ENCODE data around the gene CADM1. TPM values are rescaled to one million over a fixed set of nuclear protein-coding genes. Genes with fewer than 3 reads are reported as not detected.

Gene CADM1
- total and polyA plus RNA-seq, 10 of the 15 experiments (the other 5 are each of a cell fraction or from before 2014, with no cell fraction given): 0.03 to 0.48 (median 0.15) TPM; not detected in 3

DNA sequence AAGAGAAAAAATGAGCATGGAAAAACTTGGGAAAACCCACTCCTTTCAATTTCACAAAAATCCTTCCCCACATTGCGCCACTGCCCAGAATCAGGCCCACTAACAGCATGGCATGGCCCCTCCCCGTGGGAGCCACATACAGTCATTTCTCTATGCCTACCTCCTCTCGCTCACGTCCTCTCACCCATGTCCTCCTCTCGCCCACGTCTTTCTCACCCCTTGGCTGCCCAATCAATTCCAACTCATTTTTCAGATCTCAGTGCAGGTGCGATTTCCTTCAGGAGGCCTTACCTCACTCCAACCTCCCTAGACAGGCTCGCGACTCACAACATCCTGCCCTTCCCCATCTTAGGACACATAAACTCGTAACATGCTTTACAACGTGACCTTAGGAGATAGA, 229.2 kb downstream of the CADM1 start (continued):
- TF ChIP-seq EGR1 (IDR thresholded peaks at IDR 0.05; ENCODE audit: borderline replicate concordance in 1 of 2, low read depth in 2 of 2, low read length in 2 of 2): no peak

DNA sequence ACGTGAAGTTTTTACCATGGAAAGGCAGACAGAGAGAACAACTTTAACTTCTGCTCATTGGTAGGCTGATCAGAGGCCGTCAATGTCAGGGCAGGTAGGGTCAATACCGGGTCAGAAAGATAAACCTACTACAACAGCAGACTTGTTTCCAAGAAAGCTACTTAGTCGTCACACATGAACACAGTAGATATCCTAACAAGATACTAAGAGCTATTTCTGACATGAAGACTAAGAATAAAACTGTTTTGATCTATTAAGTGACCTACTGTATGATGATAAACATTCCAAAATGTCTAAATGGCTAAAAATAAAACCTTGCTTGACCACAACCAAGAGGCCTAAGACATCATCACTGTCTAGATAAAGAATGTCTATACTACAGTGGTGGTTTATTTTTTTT, 231.3 kb downstream of the CADM1 start:
- Histone ChIP-seq H3K27ac (ENCODE audit: control insufficient read depth, insufficient read depth) (no peak overlapping the region), H3K36me3 (ENCODE audit: control insufficient read depth in 2 of 2, insufficient read depth in 2 of 2, low read length in 1 of 2) (no peaks in the 10 kb centered on the region), H3K79me2 (ENCODE audit: control insufficient read depth, insufficient read depth, low read length) (no peaks in the 10 kb centered on the region), H4K20me1 (ENCODE audit: control insufficient read depth, insufficient read depth) (no peaks in the 10 kb centered on the region), H3K4me3 (no peak overlapping the region), H3K4me1 (ENCODE audit: control insufficient read depth, insufficient read depth, low read length) (no peaks in the 10 kb centered on the region), H2AFZ (ENCODE audit: control insufficient read depth, low read depth, low read length) (no peak overlapping the region), H3K9ac (ENCODE audit: control insufficient read depth, insufficient read depth, low read length) (no peak overlapping the region), H3K4me2 (ENCODE audit: control insufficient read depth, insufficient read depth) (no peak overlapping the region), H3K27me3 (replicated peaks in 1 of 2; ENCODE audit: control insufficient read depth in 2 of 2, insufficient read depth in 2 of 2, low read length in 1 of 2) (0 out of 4 replicates have a peak, but pooled peaks cover 0 to 9% of the 10 kb centered on the region in 2 experiments), H3K9me3 (replicated peaks; ENCODE audit: control insufficient read depth, insufficient read depth, low read length) (no peaks in the 10 kb centered on the region)
- SMC1A ChIA-PET (ENCODE audit: uncharacterized antibody, unreplicated experiment): interaction anchor here (0.5 kb wide), 1 partner anchor 63 kb away, joined by 3 read pairs; no protein-coding TSS in a partner anchor
- POLR2A ChIA-PET: no interaction called here
- intact Hi-C loops (cut with micrococcal nuclease; ENCODE audit: unreplicated experiment): no loop called here
- BruUV-seq (replicated peaks): no TSS peak
- ATAC-seq: no peak
- WGBS (ENCODE audit: insufficient coverage, insufficient replicate concordance, low lambda C conversion rate, missing lambda C conversion rate): 56% methylated on average over 4 of the region's 4 CpGs
- FAIRE-seq: no peak
- in situ Hi-C loops (cut with MboI): no loop called here
- CTCF ChIA-PET: no interaction called here
- RAD21 ChIA-PET (ENCODE audit: unreplicated experiment): no interaction called here
- DNase-seq (ENCODE audit: low read depth, low spot score): no peak
- TF ChIP-seq, protein P1, sequence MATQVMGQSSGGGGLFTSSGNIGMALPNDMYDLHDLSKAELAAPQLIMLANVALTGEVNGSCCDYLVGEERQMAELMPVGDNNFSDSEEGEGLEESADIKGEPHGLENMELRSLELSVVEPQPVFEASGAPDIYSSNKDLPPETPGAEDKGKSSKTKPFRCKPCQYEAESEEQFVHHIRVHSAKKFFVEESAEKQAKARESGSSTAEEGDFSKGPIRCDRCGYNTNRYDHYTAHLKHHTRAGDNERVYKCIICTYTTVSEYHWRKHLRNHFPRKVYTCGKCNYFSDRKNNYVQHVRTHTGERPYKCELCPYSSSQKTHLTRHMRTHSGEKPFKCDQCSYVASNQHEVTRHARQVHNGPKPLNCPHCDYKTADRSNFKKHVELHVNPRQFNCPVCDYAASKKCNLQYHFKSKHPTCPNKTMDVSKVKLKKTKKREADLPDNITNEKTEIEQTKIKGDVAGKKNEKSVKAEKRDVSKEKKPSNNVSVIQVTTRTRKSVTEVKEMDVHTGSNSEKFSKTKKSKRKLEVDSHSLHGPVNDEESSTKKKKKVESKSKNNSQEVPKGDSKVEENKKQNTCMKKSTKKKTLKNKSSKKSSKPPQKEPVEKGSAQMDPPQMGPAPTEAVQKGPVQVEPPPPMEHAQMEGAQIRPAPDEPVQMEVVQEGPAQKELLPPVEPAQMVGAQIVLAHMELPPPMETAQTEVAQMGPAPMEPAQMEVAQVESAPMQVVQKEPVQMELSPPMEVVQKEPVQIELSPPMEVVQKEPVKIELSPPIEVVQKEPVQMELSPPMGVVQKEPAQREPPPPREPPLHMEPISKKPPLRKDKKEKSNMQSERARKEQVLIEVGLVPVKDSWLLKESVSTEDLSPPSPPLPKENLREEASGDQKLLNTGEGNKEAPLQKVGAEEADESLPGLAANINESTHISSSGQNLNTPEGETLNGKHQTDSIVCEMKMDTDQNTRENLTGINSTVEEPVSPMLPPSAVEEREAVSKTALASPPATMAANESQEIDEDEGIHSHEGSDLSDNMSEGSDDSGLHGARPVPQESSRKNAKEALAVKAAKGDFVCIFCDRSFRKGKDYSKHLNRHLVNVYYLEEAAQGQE (IDR thresholded peaks at IDR 0.05; ENCODE audit: low read depth, low read length): no peak
- no peak for TF ChIP-seq FOS (IDR thresholded peaks at IDR 0.05; ENCODE audit: borderline replicate concordance, extremely low read depth, insufficient read length)
- TF ChIP-seq STAT1 (conservative IDR thresholded peaks at IDR 0.05): no peak
- TF ChIP-seq RAD21 (IDR thresholded peaks at IDR 0.05; ENCODE audit: insufficient read depth, low read depth, low read length): no peak
- TF ChIP-seq EZH2 (IDR thresholded peaks at IDR 0.05; ENCODE audit: borderline replicate concordance, control insufficient read depth, low read depth, low read length): no peak
- TF ChIP-seq POLR2AphosphoS2 (IDR thresholded peaks at IDR 0.05; ENCODE audit: low read depth, low read length): no peak
- TF ChIP-seq SMAD1 (IDR thresholded peaks at IDR 0.05; ENCODE audit: low read depth, partially characterized antibody): no peak
- TF ChIP-seq NR2F1 (conservative IDR thresholded peaks at IDR 0.05): no peak
- no peak for TF ChIP-seq SMARCA5 (IDR thresholded peaks at IDR 0.05)
- no peak for TF ChIP-seq DPF2 (IDR thresholded peaks at IDR 0.05)
- no peak for TF ChIP-seq IRF5 (IDR thresholded peaks at IDR 0.05; ENCODE audit: borderline replicate concordance)
- no peak for TF ChIP-seq CUX1 (IDR thresholded peaks at IDR 0.05; ENCODE audit: insufficient replicate concordance, low read depth, low read length)
